K562 (cell line): ENCODE measurements around the gene ASF1B. TPM values are rescaled to one million over a fixed set of nuclear protein-coding genes. Genes with fewer than 3 reads are reported as not detected.

Experiments used
- ESRRA ChIP-seq: fragments of 450-650 bp; IDR thresholded peaks from 2 replicates; pipeline ENCODE4 v1.6.1; 2014; ENCODE audit warnings: low read depth, mild to moderate bottlenecking, moderate library complexity, borderline replicate concordance
- HNRNPL ChIP-seq: fragments of 200-400 bp; formaldehyde crosslinking; IDR thresholded peaks from 2 replicates; pipeline ENCODE4 v1.6.1; 2017; ENCODE audit warnings: low read depth, mild to moderate bottlenecking, low read length
- JUNB ChIP-seq: fragments of 450-650 bp; formaldehyde crosslinking; conservative IDR thresholded peaks from 2 replicates; pipeline ENCODE4 v1.4.0; 2020; ENCODE audit warnings: mild to moderate bottlenecking
- NR1H2 ChIP-seq: sonication (generic); formaldehyde crosslinking; IDR thresholded peaks from 2 replicates; pipeline ENCODE4 v1.4.0; 2020; ENCODE audit warnings: mild to moderate bottlenecking, missing genetic modification reagents
- NR2C2 ChIP-seq, 2 experiments: fragments of 200-800 bp in 1 of 2; sonication (Bioruptor generic) in 1 of 2; sonication (generic) in 1 of 2; formaldehyde crosslinking in 1 of 2; IDR thresholded peaks; 2 replicates each; pipeline versions ENCODE4 v1.6.1 to v1.8.0; 2016 to 2022; ENCODE audit warnings: mild to moderate bottlenecking in 1 of 2, missing compliant biosample characterization in 1 of 2, missing genetic modification characterization in 1 of 2, missing genetic modification reagents in 1 of 2
- POLR2AphosphoS2 ChIP-seq: IDR thresholded peaks from 2 replicates; pipeline ENCODE4 v1.6.1; 2012; ENCODE audit warnings: low read length, improper control_type of control experiment
- RBFOX2 ChIP-seq: fragments of 200-400 bp; formaldehyde crosslinking; IDR thresholded peaks from 2 replicates; pipeline ENCODE4 v1.6.1; 2017; ENCODE audit warnings: low read depth, mild to moderate bottlenecking, low read length, moderate library complexity
- SIX5 ChIP-seq, 2 experiments: IDR thresholded peaks; 2 replicates each; pipeline ENCODE4 v1.6.1; 2011; ENCODE audit warnings: low read length in 2 of 2, borderline replicate concordance in 1 of 2, low read depth in 1 of 2, mild to moderate bottlenecking in 1 of 2, moderate library complexity in 1 of 2; ENCODE audit not compliant: insufficient read depth in 1 of 2
- SNIP1 ChIP-seq: fragments of 450-650 bp; IDR thresholded peaks from 2 replicates; pipeline ENCODE4 v1.7.1; 2017; ENCODE audit warnings: low read depth, mild to moderate bottlenecking
- TFAM ChIP-seq: fragments of 250-450 bp; sonication (Bioruptor Pico); conservative IDR thresholded peaks from 2 replicates; pipeline ENCODE4 v1.5.0; 2021; ENCODE audit warnings: mild to moderate bottlenecking, moderate library complexity
- WHSC1 ChIP-seq: IDR thresholded peaks from one replicate; pipeline ENCODE4 v1.6.1; 2012; ENCODE audit warnings: low read length, control low read depth, inconsistent platforms
- YBX1 ChIP-seq: fragments of 450-650 bp; IDR thresholded peaks from 2 replicates; pipeline ENCODE4 v1.7.1; 2016; ENCODE audit warnings: mild to moderate bottlenecking
- ZNF23 ChIP-seq: fragments of 250-450 bp; sonication (Bioruptor Pico); IDR thresholded peaks from 2 replicates; pipeline ENCODE4 v1.4.0; 2020; ENCODE audit warnings: mild to moderate bottlenecking
- ZNF589 ChIP-seq: fragments of 200-800 bp; sonication (Bioruptor generic); IDR thresholded peaks from 2 replicates; pipeline ENCODE4 v1.6.1; 2016; ENCODE audit warnings: low read depth, missing genetic modification characterization, missing compliant biosample characterization
- polyA plus RNA-seq, 8 experiments: library from polyadenylated mRNA; depleted of rRNA in 4 of 8; stranded (reverse) in 5 of 8; unstranded in 3 of 8; fragments of >200 nt; fragmentation: Nextera tagmentation in 2 of 8; fragmentation: Illumina TruSeq in 1 of 8; extraction: Ambion mirVana in 2 of 8; extraction: Trizol in 1 of 8; gene quantifications; 2 replicates each; pipeline versions ENCODE4 v1.2.1 to v1.2.3, GENCODE V29; 2011 to 2014; ENCODE audit warnings: inconsistent platforms in 1 of 8, missing spikeins in 1 of 8
- total RNA-seq, 7 experiments: library from RNA; depleted of rRNA in 6 of 7; stranded (reverse); fragments of >200 nt in 6 of 7; fragmentation: Illumina TruSeq in 2 of 7; extraction: Trizol in 2 of 7; gene quantifications; 2 replicates each; pipeline versions ENCODE4 v1.2.1 to v1.2.3, GENCODE V29; 2011 to 2021; ENCODE audit warnings: low replicate concordance in 1 of 7
- TF ChIP-seq, protein P1 (sequence below): sonication (generic); formaldehyde crosslinking; IDR thresholded peaks from 2 replicates; pipeline ENCODE4 v1.9.0; 2022; ENCODE audit warnings: mild to moderate bottlenecking, missing genetic modification reagents
- TF ChIP-seq, protein P2 (sequence below): IDR thresholded peaks from 3 replicates; pipeline ENCODE4 v1.6.1; 2011; ENCODE audit warnings: borderline replicate concordance, mild to moderate bottlenecking; ENCODE audit not compliant: insufficient read length, insufficient read depth
- TF ChIP-seq, protein P3 (sequence below): fragments of 450-650 bp; conservative IDR thresholded peaks from 2 replicates; pipeline ENCODE4 v1.6.1; 2016; ENCODE audit warnings: missing genetic modification characterization, low read depth, mild to moderate bottlenecking, control low read depth, missing compliant biosample characterization
- TF ChIP-seq, protein P4 (sequence below): sonication (generic); formaldehyde crosslinking; IDR thresholded peaks from 2 replicates; pipeline ENCODE4 v1.8.0; 2022; ENCODE audit warnings: mild to moderate bottlenecking, missing genetic modification reagents
- TF ChIP-seq, protein P5 (sequence below): IDR thresholded peaks from 2 replicates; pipeline ENCODE4 v1.6.1; 2011; ENCODE audit warnings: borderline replicate concordance, low read depth, mild to moderate bottlenecking, moderate library complexity, low read length; ENCODE audit not compliant: insufficient read depth, poor library complexity, severe bottlenecking

The ASF1B gene
- total and polyA plus RNA-seq, 9 of the 15 experiments (the other 6 are each of a cell fraction or from before 2014, with no cell fraction given) = 6.0 to 69.4 (median 53.3) TPM

DNA sequence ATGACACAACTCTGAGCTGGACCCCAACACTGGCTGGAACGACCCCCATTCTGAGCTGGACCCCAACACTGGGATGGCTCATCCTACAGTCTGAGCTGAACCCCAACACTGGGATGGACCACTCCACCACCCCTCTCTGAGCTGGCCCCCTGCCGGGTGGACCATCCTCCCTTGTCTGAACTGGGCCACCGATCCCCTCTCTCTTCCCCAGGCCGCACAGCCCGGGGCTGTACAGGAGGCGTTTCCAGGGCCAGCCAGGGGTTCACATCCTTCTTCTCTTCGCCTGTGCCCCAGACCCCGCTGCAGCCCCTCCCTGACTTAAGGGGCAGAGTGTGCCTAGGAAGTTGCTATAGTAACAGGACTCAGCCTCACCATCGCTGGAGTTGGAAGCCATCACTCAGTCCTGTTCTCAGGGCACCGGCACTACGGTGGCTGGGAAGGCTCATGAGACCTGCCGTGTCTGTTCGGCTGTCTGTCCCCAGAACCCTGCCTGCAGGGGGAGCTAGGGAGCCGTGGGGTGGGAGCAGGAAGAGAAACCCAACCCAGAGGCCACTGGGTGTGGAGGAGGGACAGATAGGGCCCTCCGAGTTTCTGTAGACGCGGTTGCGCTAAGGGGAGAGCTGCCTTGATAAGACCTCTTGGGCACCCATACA, 22.5 kb downstream of the ASF1B start (continued):
- TF ChIP-seq WHSC1 (no peak), ZNF589 (no peak), TFAM (CRISPR knock-in tag) (no peak), SNIP1 (no peak), NR1H2 (no peak), HNRNPL (no peak), NR2C2 (CRISPR knock-in tag; IDR thresholded peaks at IDR 0.05) (no peak), NR2C2 (tag; IDR thresholded peaks at IDR 0.05) (no peak), YBX1 (no peak), SIX5 (IDR thresholded peaks at IDR 0.05; ENCODE audit: borderline replicate concordance in 1 of 2, insufficient read depth in 1 of 2, low read depth in 1 of 2, low read length in 2 of 2) (no peak), POLR2AphosphoS2 (no peak), RBFOX2 (no peak), JUNB (no peak), ESRRA (peak; percentile 47; the same call in 1 of the 2 replicates), ZNF23 (no peak)
- TF ChIP-seq, protein P1, sequence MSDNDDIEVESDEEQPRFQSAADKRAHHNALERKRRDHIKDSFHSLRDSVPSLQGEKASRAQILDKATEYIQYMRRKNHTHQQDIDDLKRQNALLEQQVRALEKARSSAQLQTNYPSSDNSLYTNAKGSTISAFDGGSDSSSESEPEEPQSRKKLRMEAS = peak; percentile 40; the same call in 1 of the 2 replicates
- TF ChIP-seq, protein P2, sequence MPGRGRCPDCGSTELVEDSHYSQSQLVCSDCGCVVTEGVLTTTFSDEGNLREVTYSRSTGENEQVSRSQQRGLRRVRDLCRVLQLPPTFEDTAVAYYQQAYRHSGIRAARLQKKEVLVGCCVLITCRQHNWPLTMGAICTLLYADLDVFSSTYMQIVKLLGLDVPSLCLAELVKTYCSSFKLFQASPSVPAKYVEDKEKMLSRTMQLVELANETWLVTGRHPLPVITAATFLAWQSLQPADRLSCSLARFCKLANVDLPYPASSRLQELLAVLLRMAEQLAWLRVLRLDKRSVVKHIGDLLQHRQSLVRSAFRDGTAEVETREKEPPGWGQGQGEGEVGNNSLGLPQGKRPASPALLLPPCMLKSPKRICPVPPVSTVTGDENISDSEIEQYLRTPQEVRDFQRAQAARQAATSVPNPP = no peak
- TF ChIP-seq, protein P3, sequence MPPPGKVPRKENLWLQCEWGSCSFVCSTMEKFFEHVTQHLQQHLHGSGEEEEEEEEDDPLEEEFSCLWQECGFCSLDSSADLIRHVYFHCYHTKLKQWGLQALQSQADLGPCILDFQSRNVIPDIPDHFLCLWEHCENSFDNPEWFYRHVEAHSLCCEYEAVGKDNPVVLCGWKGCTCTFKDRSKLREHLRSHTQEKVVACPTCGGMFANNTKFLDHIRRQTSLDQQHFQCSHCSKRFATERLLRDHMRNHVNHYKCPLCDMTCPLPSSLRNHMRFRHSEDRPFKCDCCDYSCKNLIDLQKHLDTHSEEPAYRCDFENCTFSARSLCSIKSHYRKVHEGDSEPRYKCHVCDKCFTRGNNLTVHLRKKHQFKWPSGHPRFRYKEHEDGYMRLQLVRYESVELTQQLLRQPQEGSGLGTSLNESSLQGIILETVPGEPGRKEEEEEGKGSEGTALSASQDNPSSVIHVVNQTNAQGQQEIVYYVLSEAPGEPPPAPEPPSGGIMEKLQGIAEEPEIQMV (tag) = no peak
- TF ChIP-seq, protein P4, sequence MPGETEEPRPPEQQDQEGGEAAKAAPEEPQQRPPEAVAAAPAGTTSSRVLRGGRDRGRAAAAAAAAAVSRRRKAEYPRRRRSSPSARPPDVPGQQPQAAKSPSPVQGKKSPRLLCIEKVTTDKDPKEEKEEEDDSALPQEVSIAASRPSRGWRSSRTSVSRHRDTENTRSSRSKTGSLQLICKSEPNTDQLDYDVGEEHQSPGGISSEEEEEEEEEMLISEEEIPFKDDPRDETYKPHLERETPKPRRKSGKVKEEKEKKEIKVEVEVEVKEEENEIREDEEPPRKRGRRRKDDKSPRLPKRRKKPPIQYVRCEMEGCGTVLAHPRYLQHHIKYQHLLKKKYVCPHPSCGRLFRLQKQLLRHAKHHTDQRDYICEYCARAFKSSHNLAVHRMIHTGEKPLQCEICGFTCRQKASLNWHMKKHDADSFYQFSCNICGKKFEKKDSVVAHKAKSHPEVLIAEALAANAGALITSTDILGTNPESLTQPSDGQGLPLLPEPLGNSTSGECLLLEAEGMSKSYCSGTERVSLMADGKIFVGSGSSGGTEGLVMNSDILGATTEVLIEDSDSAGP (CRISPR knock-in tag) = no peak
- TF ChIP-seq, protein P5, sequence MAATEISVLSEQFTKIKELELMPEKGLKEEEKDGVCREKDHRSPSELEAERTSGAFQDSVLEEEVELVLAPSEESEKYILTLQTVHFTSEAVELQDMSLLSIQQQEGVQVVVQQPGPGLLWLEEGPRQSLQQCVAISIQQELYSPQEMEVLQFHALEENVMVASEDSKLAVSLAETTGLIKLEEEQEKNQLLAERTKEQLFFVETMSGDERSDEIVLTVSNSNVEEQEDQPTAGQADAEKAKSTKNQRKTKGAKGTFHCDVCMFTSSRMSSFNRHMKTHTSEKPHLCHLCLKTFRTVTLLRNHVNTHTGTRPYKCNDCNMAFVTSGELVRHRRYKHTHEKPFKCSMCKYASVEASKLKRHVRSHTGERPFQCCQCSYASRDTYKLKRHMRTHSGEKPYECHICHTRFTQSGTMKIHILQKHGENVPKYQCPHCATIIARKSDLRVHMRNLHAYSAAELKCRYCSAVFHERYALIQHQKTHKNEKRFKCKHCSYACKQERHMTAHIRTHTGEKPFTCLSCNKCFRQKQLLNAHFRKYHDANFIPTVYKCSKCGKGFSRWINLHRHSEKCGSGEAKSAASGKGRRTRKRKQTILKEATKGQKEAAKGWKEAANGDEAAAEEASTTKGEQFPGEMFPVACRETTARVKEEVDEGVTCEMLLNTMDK = peak; percentile 56
